ENCODE data around the gene TNPO3. TPM values are rescaled to one million over a fixed set of nuclear protein-coding genes. Genes with fewer than 3 reads are reported as not detected.

TNPO3 gene
- polyA plus RNA-seq, 1 donor from 2014 or later, result 47.7 TPM

- Histone ChIP-seq H3K27me3 (ENCODE audit: insufficient read depth, low read depth, low read length) (no peaks in the 10 kb centered on the region), H3K4me2 (ENCODE audit: low read length) (no peak overlapping the region), H4K20me1 (ENCODE audit: insufficient read depth) (no peaks in the 10 kb centered on the region), H3K9me3 (ENCODE audit: low read length) (no peaks in the 10 kb centered on the region), H3K27ac (ENCODE audit: low read length) (no peak overlapping the region), H2AFZ (ENCODE audit: low read depth, low read length) (no peak overlapping the region), H3K9me2 (ENCODE audit: insufficient read depth, low read length) (no peaks in the 10 kb centered on the region), H3F3A (ENCODE audit: insufficient read depth, low read length, poor library complexity, severe bottlenecking) (no peaks in the 10 kb centered on the region), H3K36me3 (ENCODE audit: insufficient read depth, low read length) (peaks cover 9% of the 10 kb centered on the region), H3K4me3 (ENCODE audit: low read length) (no peak overlapping the region), H3K9ac (ENCODE audit: low read length) (no peak overlapping the region), H3K79me2 (replicated peaks; ENCODE audit: insufficient read depth, low read length) (peaks cover 11% of the 10 kb centered on the region)
- TF ChIP-seq, protein P1, sequence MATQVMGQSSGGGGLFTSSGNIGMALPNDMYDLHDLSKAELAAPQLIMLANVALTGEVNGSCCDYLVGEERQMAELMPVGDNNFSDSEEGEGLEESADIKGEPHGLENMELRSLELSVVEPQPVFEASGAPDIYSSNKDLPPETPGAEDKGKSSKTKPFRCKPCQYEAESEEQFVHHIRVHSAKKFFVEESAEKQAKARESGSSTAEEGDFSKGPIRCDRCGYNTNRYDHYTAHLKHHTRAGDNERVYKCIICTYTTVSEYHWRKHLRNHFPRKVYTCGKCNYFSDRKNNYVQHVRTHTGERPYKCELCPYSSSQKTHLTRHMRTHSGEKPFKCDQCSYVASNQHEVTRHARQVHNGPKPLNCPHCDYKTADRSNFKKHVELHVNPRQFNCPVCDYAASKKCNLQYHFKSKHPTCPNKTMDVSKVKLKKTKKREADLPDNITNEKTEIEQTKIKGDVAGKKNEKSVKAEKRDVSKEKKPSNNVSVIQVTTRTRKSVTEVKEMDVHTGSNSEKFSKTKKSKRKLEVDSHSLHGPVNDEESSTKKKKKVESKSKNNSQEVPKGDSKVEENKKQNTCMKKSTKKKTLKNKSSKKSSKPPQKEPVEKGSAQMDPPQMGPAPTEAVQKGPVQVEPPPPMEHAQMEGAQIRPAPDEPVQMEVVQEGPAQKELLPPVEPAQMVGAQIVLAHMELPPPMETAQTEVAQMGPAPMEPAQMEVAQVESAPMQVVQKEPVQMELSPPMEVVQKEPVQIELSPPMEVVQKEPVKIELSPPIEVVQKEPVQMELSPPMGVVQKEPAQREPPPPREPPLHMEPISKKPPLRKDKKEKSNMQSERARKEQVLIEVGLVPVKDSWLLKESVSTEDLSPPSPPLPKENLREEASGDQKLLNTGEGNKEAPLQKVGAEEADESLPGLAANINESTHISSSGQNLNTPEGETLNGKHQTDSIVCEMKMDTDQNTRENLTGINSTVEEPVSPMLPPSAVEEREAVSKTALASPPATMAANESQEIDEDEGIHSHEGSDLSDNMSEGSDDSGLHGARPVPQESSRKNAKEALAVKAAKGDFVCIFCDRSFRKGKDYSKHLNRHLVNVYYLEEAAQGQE (IDR thresholded peaks at IDR 0.05; ENCODE audit: borderline replicate concordance), result no peak
- TF ChIP-seq, protein P2, sequence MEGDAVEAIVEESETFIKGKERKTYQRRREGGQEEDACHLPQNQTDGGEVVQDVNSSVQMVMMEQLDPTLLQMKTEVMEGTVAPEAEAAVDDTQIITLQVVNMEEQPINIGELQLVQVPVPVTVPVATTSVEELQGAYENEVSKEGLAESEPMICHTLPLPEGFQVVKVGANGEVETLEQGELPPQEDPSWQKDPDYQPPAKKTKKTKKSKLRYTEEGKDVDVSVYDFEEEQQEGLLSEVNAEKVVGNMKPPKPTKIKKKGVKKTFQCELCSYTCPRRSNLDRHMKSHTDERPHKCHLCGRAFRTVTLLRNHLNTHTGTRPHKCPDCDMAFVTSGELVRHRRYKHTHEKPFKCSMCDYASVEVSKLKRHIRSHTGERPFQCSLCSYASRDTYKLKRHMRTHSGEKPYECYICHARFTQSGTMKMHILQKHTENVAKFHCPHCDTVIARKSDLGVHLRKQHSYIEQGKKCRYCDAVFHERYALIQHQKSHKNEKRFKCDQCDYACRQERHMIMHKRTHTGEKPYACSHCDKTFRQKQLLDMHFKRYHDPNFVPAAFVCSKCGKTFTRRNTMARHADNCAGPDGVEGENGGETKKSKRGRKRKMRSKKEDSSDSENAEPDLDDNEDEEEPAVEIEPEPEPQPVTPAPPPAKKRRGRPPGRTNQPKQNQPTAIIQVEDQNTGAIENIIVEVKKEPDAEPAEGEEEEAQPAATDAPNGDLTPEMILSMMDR (IDR thresholded peaks at IDR 0.05; ENCODE audit: poor library complexity, severe bottlenecking), result no peak
- TF ChIP-seq RAD21 (conservative IDR thresholded peaks at IDR 0.05) (no peak), MXI1 (conservative IDR thresholded peaks at IDR 0.05; ENCODE audit: poor library complexity, severe bottlenecking) (no peak), TAF1 (IDR thresholded peaks at IDR 0.05; ENCODE audit: low read depth) (no peak), SMC3 (conservative IDR thresholded peaks at IDR 0.05; ENCODE audit: poor library complexity) (no peak), EP300 (conservative IDR thresholded peaks at IDR 0.05; ENCODE audit: poor library complexity, severe bottlenecking) (no peak), EZH2 (IDR thresholded peaks at IDR 0.05; ENCODE audit: borderline replicate concordance, insufficient read depth, low read length, poor library complexity, severe bottlenecking) (no peak), POLR2AphosphoS5 (IDR thresholded peaks at IDR 0.05) (no peak)
These were observed 40.3 kb downstream of the TNPO3 start for GRCh38 chr7:129014501-129015101.

DNA sequence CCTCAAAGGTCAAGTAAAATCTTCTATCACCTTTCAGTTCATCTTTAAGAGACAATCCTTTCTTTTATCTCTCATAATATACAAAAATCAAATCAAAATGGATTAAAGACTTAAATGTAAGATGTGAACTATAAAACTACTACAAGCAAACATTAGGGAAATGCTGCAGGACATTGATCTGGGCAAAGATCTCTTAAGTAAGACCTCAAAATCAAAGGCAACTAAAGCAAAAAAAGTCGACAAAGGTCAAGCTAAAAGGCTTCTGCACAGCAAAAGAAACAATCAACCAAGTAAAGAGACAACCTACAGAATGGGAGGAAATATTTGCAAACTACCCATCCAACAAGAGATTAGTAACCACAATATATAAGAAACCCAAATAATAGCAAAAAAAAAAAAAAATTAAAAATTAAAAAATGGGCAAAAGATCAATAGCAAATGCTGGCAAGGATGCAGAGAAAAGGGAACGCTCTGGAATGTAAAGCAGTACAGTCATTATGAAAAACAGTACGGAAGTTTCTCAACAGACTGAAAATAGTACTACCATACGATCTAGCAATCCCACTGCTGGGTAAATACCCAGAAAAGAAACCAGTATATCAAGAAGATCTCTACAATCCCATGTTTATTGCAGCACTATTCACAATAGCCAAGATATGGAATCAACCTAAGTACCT, 41.7 kb downstream of the TNPO3 start:
- Histone ChIP-seq H3K9me3 (ENCODE audit: low read length) (no peaks in the 10 kb centered on the region), H3K4me3 (ENCODE audit: low read length) (no peak overlapping the region), H3K4me2 (ENCODE audit: low read length) (no peak overlapping the region), H3K9ac (ENCODE audit: low read length) (no peak overlapping the region), H3K79me2 (replicated peaks; ENCODE audit: insufficient read depth, low read length) (peaks cover 11% of the 10 kb centered on the region), H3F3A (ENCODE audit: insufficient read depth, low read length, poor library complexity, severe bottlenecking) (no peaks in the 10 kb centered on the region), H3K27ac (ENCODE audit: low read length) (no peak overlapping the region), H4K20me1 (ENCODE audit: insufficient read depth) (no peaks in the 10 kb centered on the region), H3K9me2 (ENCODE audit: insufficient read depth, low read length) (no peaks in the 10 kb centered on the region), H3K27me3 (ENCODE audit: insufficient read depth, low read depth, low read length) (no peaks in the 10 kb centered on the region), H3K36me3 (ENCODE audit: insufficient read depth, low read length) (peaks cover 9% of the 10 kb centered on the region), H2AFZ (ENCODE audit: low read depth, low read length) (no peak overlapping the region)
- TF ChIP-seq TAF1 (IDR thresholded peaks at IDR 0.05; ENCODE audit: low read depth) (no peak), SMC3 (conservative IDR thresholded peaks at IDR 0.05; ENCODE audit: poor library complexity) (no peak), POLR2AphosphoS5 (IDR thresholded peaks at IDR 0.05) (no peak), EZH2 (IDR thresholded peaks at IDR 0.05; ENCODE audit: borderline replicate concordance, insufficient read depth, low read length, poor library complexity, severe bottlenecking) (no peak), RAD21 (conservative IDR thresholded peaks at IDR 0.05) (no peak), MXI1 (conservative IDR thresholded peaks at IDR 0.05; ENCODE audit: poor library complexity, severe bottlenecking) (no peak), EP300 (conservative IDR thresholded peaks at IDR 0.05; ENCODE audit: poor library complexity, severe bottlenecking) (no peak)
- TF ChIP-seq, protein P1 (IDR thresholded peaks at IDR 0.05; ENCODE audit: borderline replicate concordance), result no peak
- TF ChIP-seq, protein P2 (IDR thresholded peaks at IDR 0.05; ENCODE audit: poor library complexity, severe bottlenecking), result no peak

All from neural cell (in vitro differentiated cells).